ENCODE results near the gene OXNAD1. TPM values are rescaled to one million over a fixed set of nuclear protein-coding genes. Genes with fewer than 3 reads are reported as not detected.

The OXNAD1 gene
- total RNA-seq, 2 donors from 2014 or later: 13.5 to 18.8 TPM

GRCh38 chr3:16284633-16285032, 19.6 kb downstream of the OXNAD1 start:
- Histone ChIP-seq H3K4me3 (no peak overlapping the region), H3K27ac (no peak overlapping the region), H3K4me1 (no peaks in the 10 kb centered on the region), H3K9me3 (no peaks in the 10 kb centered on the region), H3K36me3 (replicated peaks in 1 of 2; ENCODE audit: insufficient read depth in 1 of 2, low read depth in 2 of 2) (peaks cover 0 to 3% of the 10 kb centered on the region in 2 donors), H3K27me3 (no peaks in the 10 kb centered on the region)
- DNase-seq: no peak
- TF ChIP-seq CTCF (IDR thresholded peaks at IDR 0.05) (no peak), POLR2A (IDR thresholded peaks at IDR 0.05) (no peak)
- 85 to 100% methylated on average over 1 of the region's 1 CpG for WGBS, 2 donors
- no peak for ATAC-seq
- intact Hi-C loops (cut with DNase I): no loop called here

- Histone ChIP-seq H3K36me3 (replicated peaks in 1 of 2; ENCODE audit: insufficient read depth in 1 of 2, low read depth in 2 of 2) (peaks cover 0 to 3% of the 10 kb centered on the region in 2 donors), H3K27ac (no peak overlapping the region), H3K4me1 (no peaks in the 10 kb centered on the region), H3K27me3 (no peaks in the 10 kb centered on the region), H3K9me3 (no peaks in the 10 kb centered on the region), H3K4me3 (no peak overlapping the region)
- ATAC-seq (no peak), DNase-seq (peak in 1 of 4 donors; percentile 18)
- intact Hi-C loops (cut with DNase I): no loop called here
- 85 to 94% methylated on average over 3 of the region's 3 CpGs for WGBS, 2 donors
- TF ChIP-seq POLR2A (IDR thresholded peaks at IDR 0.05) (peak in 1 of 3 donors; percentile 14), CTCF (IDR thresholded peaks at IDR 0.05) (no peak)
Measured at GRCh38 chr3:16286161-16286560, 21.1 kb downstream of the OXNAD1 start.

GRCh38 chr3:16286751-16287543, 21.9 kb downstream of the OXNAD1 start:
- no peak for DNase-seq
- Histone ChIP-seq H3K27me3 (no peaks in the 10 kb centered on the region), H3K36me3 (replicated peaks in 1 of 2; ENCODE audit: insufficient read depth in 1 of 2, low read depth in 2 of 2) (peaks cover 0 to 3% of the 10 kb centered on the region in 2 donors), H3K4me3 (no peak overlapping the region), H3K4me1 (no peaks in the 10 kb centered on the region), H3K9me3 (no peaks in the 10 kb centered on the region), H3K27ac (no peak overlapping the region)
- intact Hi-C loops (cut with DNase I): no loop called here
- no peak for ATAC-seq
- 63 to 84% methylated on average over 6 of the region's 6 CpGs for WGBS, 2 donors
- TF ChIP-seq CTCF (IDR thresholded peaks at IDR 0.05) (no peak), POLR2A (IDR thresholded peaks at IDR 0.05) (no peak)

GRCh38 chr3:16288664-16289063, 23.7 kb downstream of the OXNAD1 start:
- intact Hi-C loops (cut with DNase I): no loop called here
- H3K9me3 ChIP-seq: no peaks in the 10 kb centered on the region
- H3K27me3 ChIP-seq: no peaks in the 10 kb centered on the region
- WGBS, 2 donors: 92 to 100% methylated on average over 1 of the region's 1 CpG
- H3K27ac ChIP-seq: no peak overlapping the region
- no peak for TF ChIP-seq CTCF (IDR thresholded peaks at IDR 0.05)
- TF ChIP-seq POLR2A (IDR thresholded peaks at IDR 0.05): no peak
- ATAC-seq: no peak
- no peak overlapping the region for H3K4me3 ChIP-seq
- no peaks in the 10 kb centered on the region for H3K4me1 ChIP-seq
- peaks cover 0 to 3% of the 10 kb centered on the region in 2 donors for H3K36me3 ChIP-seq (replicated peaks in 1 of 2; ENCODE audit: insufficient read depth in 1 of 2, low read depth in 2 of 2)
- no peak for DNase-seq

All from body of pancreas (tissue), 4 donors.